ENCODE measurements around the gene CARHSP1.
"Not testable (repeated sequence)": the region's sequence is repeated elsewhere in the genome, so short reads cannot be mapped to it uniquely, and the experiment has no call there.

The CARHSP1 gene

DNA sequence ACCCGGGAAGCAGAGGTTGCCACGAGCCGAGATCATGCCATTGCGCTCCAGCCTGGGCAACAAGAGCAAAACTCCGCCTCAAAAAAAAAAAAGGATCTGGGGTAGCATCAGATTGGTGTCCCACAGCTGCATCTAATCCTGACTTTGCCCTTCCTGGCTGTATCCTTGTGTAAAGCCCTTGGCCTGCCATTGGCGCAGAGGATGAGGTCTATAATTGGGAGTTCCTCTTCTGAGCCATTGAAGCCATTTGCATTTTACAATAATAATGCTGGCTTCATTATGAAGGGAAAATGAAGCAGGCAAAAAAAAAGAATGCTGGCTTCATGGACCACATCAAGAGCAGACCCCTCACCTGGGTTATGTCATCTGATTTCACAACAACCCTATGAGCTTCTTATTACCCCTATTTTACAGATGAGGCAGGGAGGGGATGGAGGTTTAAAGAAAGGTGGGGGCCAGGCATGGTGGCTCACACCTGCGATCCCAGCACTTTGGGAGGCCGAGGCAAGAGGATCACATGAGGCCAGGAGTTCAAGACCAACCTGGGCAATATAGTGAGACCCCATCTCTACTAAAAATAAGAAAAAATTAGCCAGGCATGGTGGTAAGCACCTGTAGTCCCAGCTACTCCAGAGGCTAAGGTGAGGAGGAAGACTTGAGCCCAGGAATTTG lies 12.2 kb upstream of the CARHSP1 start:
- no peaks in the 10 kb centered on the region for H3K36me3 ChIP-seq (ENCODE audit: control insufficient read depth, insufficient read depth, low read length)
- no peak overlapping the region for H3K56ac ChIP-seq (ENCODE audit: low read length)
- H3K4me3 ChIP-seq (ENCODE audit: low read length) = no peak overlapping the region
- no peak overlapping the region for H3K4me2 ChIP-seq (ENCODE audit: low read length)
- no peaks in the 10 kb centered on the region for H3K79me2 ChIP-seq (ENCODE audit: control insufficient read depth, insufficient read depth, low read length)
- no CpG with 5 or more reads among the region's 8 CpGs for WGBS (ENCODE audit: extremely low coverage, insufficient coverage, low lambda C conversion rate)
- H4K8ac ChIP-seq (ENCODE audit: low read depth, low read length) = no peak overlapping the region
- H3K4ac ChIP-seq (ENCODE audit: low read depth, low read length) = no peak overlapping the region
- H3K27me3 ChIP-seq (ENCODE audit: insufficient read depth, low read length, poor library complexity) = no peaks in the 10 kb centered on the region
- H2BK120ac ChIP-seq (ENCODE audit: low read depth, low read length) = no peak overlapping the region
- H3K79me1 ChIP-seq (ENCODE audit: low read length) = no peaks in the 10 kb centered on the region
- no peak overlapping the region for H2BK15ac ChIP-seq (replicated peaks; ENCODE audit: low read depth)
- H3K23ac ChIP-seq (ENCODE audit: low read length) = no peak overlapping the region
- no peaks in the 10 kb centered on the region for H3K4me1 ChIP-seq (ENCODE audit: control insufficient read depth, low read depth, low read length)
- H3K9ac ChIP-seq (ENCODE audit: low read length) = no peak overlapping the region
- no peak overlapping the region for H3K27ac ChIP-seq (ENCODE audit: low read depth, low read length)
- no peak overlapping the region for H2AK5ac ChIP-seq (ENCODE audit: low read length)
- no peak overlapping the region for H3K18ac ChIP-seq (ENCODE audit: low read length)
- DNase-seq = no peak
- H4K5ac ChIP-seq (ENCODE audit: low read length) = no peak overlapping the region
- no peak overlapping the region for H2BK5ac ChIP-seq (ENCODE audit: low read length)

DNA sequence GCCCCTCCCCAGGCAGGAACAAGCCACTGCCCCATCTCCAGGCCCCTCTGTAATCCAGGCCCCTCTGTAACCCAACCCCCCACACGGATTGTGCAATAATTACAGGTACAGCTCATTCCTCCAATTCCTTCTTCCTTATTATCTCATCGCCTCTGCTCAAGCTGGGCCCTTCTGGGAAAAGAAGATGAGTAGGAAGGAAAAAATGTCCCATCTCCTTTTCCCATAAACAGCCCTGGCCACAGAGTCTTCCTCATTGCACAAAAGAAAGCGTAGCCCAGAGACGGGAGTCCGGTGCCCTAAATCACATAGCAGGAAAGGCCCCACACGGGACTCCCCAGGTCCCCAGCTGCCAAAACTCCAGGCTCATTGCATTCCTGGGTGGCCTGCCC lies 9.7 kb upstream of the CARHSP1 start:
- Histone ChIP-seq H3K4me1 (ENCODE audit: control insufficient read depth, low read depth, low read length) (no peaks in the 10 kb centered on the region), H3K27ac (ENCODE audit: low read depth, low read length) (no peak overlapping the region)

DNA sequence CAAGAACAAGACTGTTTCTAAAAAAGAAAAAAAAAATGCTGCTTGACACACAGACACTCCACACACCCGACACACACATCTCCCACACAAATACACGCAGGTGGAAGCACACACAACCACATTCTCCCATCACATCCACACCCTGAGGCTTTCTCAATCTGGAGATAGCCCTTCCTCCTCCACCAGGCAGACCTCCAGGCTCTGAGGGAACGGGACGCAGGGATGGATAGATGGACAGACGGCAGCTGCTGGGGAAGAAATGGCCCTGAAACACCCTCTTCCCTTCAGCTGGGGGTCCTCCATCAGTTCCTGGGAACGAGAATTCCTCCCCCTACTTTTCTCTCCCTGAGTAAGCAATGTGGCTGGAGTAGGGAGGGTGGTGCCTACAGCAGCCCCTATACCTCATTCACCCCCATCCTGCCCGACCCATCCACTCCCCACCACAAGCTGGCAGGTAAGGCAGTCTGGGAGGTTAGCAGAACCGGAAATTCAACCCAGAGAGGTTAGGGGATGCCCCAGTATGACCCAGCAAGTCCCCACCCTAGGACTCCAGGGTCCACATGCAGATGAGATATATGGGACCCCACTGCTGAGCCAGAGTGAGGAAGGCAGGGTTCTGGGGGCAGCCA lies 9.2 kb upstream of the CARHSP1 start:
- H3K4ac ChIP-seq (ENCODE audit: low read depth, low read length) = no peak overlapping the region
- H4K5ac ChIP-seq (ENCODE audit: low read length) = no peak overlapping the region
- H2AK5ac ChIP-seq (ENCODE audit: low read length) = no peak overlapping the region
- H3K9ac ChIP-seq (ENCODE audit: low read length) = no peak overlapping the region
- H2BK120ac ChIP-seq (ENCODE audit: low read depth, low read length) = no peak overlapping the region
- H3K4me3 ChIP-seq (ENCODE audit: low read length) = no peak overlapping the region
- no peaks in the 10 kb centered on the region for H3K4me1 ChIP-seq (ENCODE audit: control insufficient read depth, low read depth, low read length)
- H3K79me1 ChIP-seq (ENCODE audit: low read length) = no peaks in the 10 kb centered on the region
- no peak overlapping the region for H4K8ac ChIP-seq (ENCODE audit: low read depth, low read length)
- H3K18ac ChIP-seq (ENCODE audit: low read length) = no peak overlapping the region
- no peak overlapping the region for H3K56ac ChIP-seq (ENCODE audit: low read length)
- H2BK5ac ChIP-seq (ENCODE audit: low read length) = no peak overlapping the region
- H3K4me2 ChIP-seq (ENCODE audit: low read length) = no peak overlapping the region
- H3K27ac ChIP-seq (ENCODE audit: low read depth, low read length) = no peak overlapping the region
- no peaks in the 10 kb centered on the region for H3K27me3 ChIP-seq (ENCODE audit: insufficient read depth, low read length, poor library complexity)
- DNase-seq = no peak
- H3K23ac ChIP-seq (ENCODE audit: low read length) = no peak overlapping the region
- WGBS (ENCODE audit: extremely low coverage, insufficient coverage, low lambda C conversion rate) = no CpG with 5 or more reads among the region's 8 CpGs
- no peak overlapping the region for H2BK15ac ChIP-seq (replicated peaks; ENCODE audit: low read depth)
- no peaks in the 10 kb centered on the region for H3K36me3 ChIP-seq (ENCODE audit: control insufficient read depth, insufficient read depth, low read length)
- no peaks in the 10 kb centered on the region for H3K79me2 ChIP-seq (ENCODE audit: control insufficient read depth, insufficient read depth, low read length)

More for the DNA sequence above, 9.7 kb upstream of the CARHSP1 start:
- H3K56ac ChIP-seq (ENCODE audit: low read length) = no peak overlapping the region
- no peak overlapping the region for H3K9ac ChIP-seq (ENCODE audit: low read length)
- H3K79me2 ChIP-seq (ENCODE audit: control insufficient read depth, insufficient read depth, low read length) = no peaks in the 10 kb centered on the region
- peak; percentile 81 for DNase-seq
- no peak overlapping the region for H3K4ac ChIP-seq (ENCODE audit: low read depth, low read length)
- no peaks in the 10 kb centered on the region for H3K36me3 ChIP-seq (ENCODE audit: control insufficient read depth, insufficient read depth, low read length)
- no peaks in the 10 kb centered on the region for H3K79me1 ChIP-seq (ENCODE audit: low read length)
- no peak overlapping the region for H3K4me2 ChIP-seq (ENCODE audit: low read length)
- H4K5ac ChIP-seq (ENCODE audit: low read length) = no peak overlapping the region
- no peak overlapping the region for H2BK120ac ChIP-seq (ENCODE audit: low read depth, low read length)
- WGBS (ENCODE audit: extremely low coverage, insufficient coverage, low lambda C conversion rate) = no CpG with 5 or more reads among the region's 6 CpGs
- no peak overlapping the region for H2BK5ac ChIP-seq (ENCODE audit: low read length)
- no peak overlapping the region for H3K18ac ChIP-seq (ENCODE audit: low read length)
- H3K23ac ChIP-seq (ENCODE audit: low read length) = no peak overlapping the region
- no peak overlapping the region for H2AK5ac ChIP-seq (ENCODE audit: low read length)
- no peak overlapping the region for H3K4me3 ChIP-seq (ENCODE audit: low read length)
- no peak overlapping the region for H4K8ac ChIP-seq (ENCODE audit: low read depth, low read length)
- H3K27me3 ChIP-seq (ENCODE audit: insufficient read depth, low read length, poor library complexity) = no peaks in the 10 kb centered on the region
- no peak overlapping the region for H2BK15ac ChIP-seq (replicated peaks; ENCODE audit: low read depth)

DNA sequence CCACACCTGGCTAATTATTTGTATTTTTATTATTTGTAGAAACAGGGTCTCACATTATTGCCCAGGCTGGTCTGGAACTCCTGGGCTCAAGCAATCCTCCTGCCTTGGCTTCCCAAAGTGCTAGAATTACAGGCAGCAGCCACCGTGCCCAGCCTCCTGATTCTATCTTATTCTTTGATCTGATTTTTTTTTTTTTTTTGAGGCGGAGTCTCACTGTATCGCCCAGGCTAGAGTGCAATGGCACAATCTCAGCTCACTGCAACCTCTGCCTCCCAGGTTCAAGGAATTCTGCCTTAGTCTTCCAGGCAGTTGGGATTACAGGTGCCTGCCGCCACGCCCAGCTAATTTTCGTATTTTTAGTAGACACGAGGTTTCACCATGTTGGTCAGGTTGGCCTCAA lies 6.5 kb upstream of the CARHSP1 start:
- not testable (repeated sequence) for H3K4me1 ChIP-seq (ENCODE audit: control insufficient read depth, low read depth, low read length); H3K27me3 ChIP-seq (ENCODE audit: insufficient read depth, low read length, poor library complexity); H3K18ac ChIP-seq (ENCODE audit: low read length); H2BK120ac ChIP-seq (ENCODE audit: low read depth, low read length); H3K23ac ChIP-seq (ENCODE audit: low read length); H3K4me2 ChIP-seq (ENCODE audit: low read length); H3K79me2 ChIP-seq (ENCODE audit: control insufficient read depth, insufficient read depth, low read length); DNase-seq; H4K5ac ChIP-seq (ENCODE audit: low read length); H3K27ac ChIP-seq (ENCODE audit: low read depth, low read length); H2BK5ac ChIP-seq (ENCODE audit: low read length); H3K4ac ChIP-seq (ENCODE audit: low read depth, low read length); H3K56ac ChIP-seq (ENCODE audit: low read length); H3K4me3 ChIP-seq (ENCODE audit: low read length); H2AK5ac ChIP-seq (ENCODE audit: low read length); H2BK15ac ChIP-seq (replicated peaks; ENCODE audit: low read depth); H3K36me3 ChIP-seq (ENCODE audit: control insufficient read depth, insufficient read depth, low read length); H3K79me1 ChIP-seq (ENCODE audit: low read length); H3K9ac ChIP-seq (ENCODE audit: low read length); H4K8ac ChIP-seq (ENCODE audit: low read depth, low read length)
- WGBS (ENCODE audit: extremely low coverage, insufficient coverage, low lambda C conversion rate) = no CpG with 5 or more reads among the region's 7 CpGs

DNA sequence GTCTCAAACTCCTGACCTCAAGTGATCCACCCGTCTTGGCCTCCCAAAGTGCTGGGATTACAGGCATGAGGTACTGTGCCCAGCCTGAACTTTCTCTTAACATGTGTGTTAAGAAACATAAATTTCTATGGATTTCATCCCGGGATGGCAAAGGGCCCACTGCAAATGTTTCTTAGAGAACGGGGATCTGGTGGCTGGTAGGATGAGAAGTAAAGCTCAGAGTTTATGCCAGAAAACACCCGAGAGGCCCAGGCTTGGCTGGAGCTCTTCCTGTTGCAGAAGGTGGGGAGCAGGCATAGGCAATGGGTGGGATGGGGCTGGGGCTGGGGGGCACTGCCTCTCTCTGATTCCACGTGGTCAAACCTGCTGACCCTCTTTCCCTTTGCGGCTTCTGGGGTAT lies 5.6 kb upstream of the CARHSP1 start:
- Histone ChIP-seq H3K79me2 (ENCODE audit: control insufficient read depth, insufficient read depth, low read length) (no peaks in the 10 kb centered on the region), H2AK5ac (ENCODE audit: low read length) (no peak overlapping the region), H3K36me3 (ENCODE audit: control insufficient read depth, insufficient read depth, low read length) (no peaks in the 10 kb centered on the region), H3K79me1 (ENCODE audit: low read length) (no peaks in the 10 kb centered on the region), H3K18ac (ENCODE audit: low read length) (no peak overlapping the region), H3K27ac (ENCODE audit: low read depth, low read length) (no peak overlapping the region), H4K8ac (ENCODE audit: low read depth, low read length) (no peak overlapping the region), H2BK120ac (ENCODE audit: low read depth, low read length) (no peak overlapping the region), H3K23ac (ENCODE audit: low read length) (no peak overlapping the region), H2BK5ac (ENCODE audit: low read length) (no peak overlapping the region), H2BK15ac (replicated peaks; ENCODE audit: low read depth) (no peak overlapping the region), H3K4me2 (ENCODE audit: low read length) (no peak overlapping the region), H3K4me1 (ENCODE audit: control insufficient read depth, low read depth, low read length) (no peaks in the 10 kb centered on the region), H3K9ac (ENCODE audit: low read length) (no peak overlapping the region), H3K4ac (ENCODE audit: low read depth, low read length) (no peak overlapping the region), H4K5ac (ENCODE audit: low read length) (no peak overlapping the region), H3K56ac (ENCODE audit: low read length) (no peak overlapping the region), H3K4me3 (ENCODE audit: low read length) (no peak overlapping the region), H3K27me3 (ENCODE audit: insufficient read depth, low read length, poor library complexity) (no peaks in the 10 kb centered on the region)
- no peak for DNase-seq
- WGBS (ENCODE audit: extremely low coverage, insufficient coverage, low lambda C conversion rate) = no CpG with 5 or more reads among the region's 6 CpGs

DNA sequence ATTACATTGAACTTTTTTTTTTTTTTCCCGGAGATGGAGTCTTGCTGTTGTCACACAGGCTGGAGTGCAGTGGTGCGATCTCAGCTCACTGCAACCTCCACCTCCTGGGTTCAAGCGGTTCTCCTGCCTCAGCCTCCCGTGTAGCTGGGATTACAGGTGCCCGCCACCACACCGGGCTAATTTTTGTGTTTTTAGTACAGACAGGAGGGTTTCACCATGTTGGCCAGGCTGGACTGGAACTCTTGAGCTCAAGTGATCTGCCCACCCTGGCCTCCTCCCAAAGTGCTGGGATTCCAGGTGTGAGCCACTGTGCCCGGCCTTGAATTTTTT lies 5.0 kb upstream of the CARHSP1 start:
- H3K23ac ChIP-seq (ENCODE audit: low read length); H3K9ac ChIP-seq (ENCODE audit: low read length); H4K5ac ChIP-seq (ENCODE audit: low read length); H3K27ac ChIP-seq (ENCODE audit: low read depth, low read length); DNase-seq; H2BK120ac ChIP-seq (ENCODE audit: low read depth, low read length); H2BK5ac ChIP-seq (ENCODE audit: low read length); H3K36me3 ChIP-seq (ENCODE audit: control insufficient read depth, insufficient read depth, low read length); H3K4me1 ChIP-seq (ENCODE audit: control insufficient read depth, low read depth, low read length); H3K18ac ChIP-seq (ENCODE audit: low read length); H3K79me1 ChIP-seq (ENCODE audit: low read length); H2AK5ac ChIP-seq (ENCODE audit: low read length); H3K56ac ChIP-seq (ENCODE audit: low read length); H4K8ac ChIP-seq (ENCODE audit: low read depth, low read length); H2BK15ac ChIP-seq (replicated peaks; ENCODE audit: low read depth); H3K79me2 ChIP-seq (ENCODE audit: control insufficient read depth, insufficient read depth, low read length); H3K4me3 ChIP-seq (ENCODE audit: low read length); H3K27me3 ChIP-seq (ENCODE audit: insufficient read depth, low read length, poor library complexity); H3K4me2 ChIP-seq (ENCODE audit: low read length); H3K4ac ChIP-seq (ENCODE audit: low read depth, low read length): not testable (repeated sequence)
- WGBS (ENCODE audit: extremely low coverage, insufficient coverage, low lambda C conversion rate) = no CpG with 5 or more reads among the region's 7 CpGs

Data from mesendoderm (in vitro differentiated cells).